ENCODE results near the gene FBXW4.

GRCh38 chr10:101668566-101668965 lies 26.4 kb downstream of the FBXW4 start:
- TF ChIP-seq, protein P1, sequence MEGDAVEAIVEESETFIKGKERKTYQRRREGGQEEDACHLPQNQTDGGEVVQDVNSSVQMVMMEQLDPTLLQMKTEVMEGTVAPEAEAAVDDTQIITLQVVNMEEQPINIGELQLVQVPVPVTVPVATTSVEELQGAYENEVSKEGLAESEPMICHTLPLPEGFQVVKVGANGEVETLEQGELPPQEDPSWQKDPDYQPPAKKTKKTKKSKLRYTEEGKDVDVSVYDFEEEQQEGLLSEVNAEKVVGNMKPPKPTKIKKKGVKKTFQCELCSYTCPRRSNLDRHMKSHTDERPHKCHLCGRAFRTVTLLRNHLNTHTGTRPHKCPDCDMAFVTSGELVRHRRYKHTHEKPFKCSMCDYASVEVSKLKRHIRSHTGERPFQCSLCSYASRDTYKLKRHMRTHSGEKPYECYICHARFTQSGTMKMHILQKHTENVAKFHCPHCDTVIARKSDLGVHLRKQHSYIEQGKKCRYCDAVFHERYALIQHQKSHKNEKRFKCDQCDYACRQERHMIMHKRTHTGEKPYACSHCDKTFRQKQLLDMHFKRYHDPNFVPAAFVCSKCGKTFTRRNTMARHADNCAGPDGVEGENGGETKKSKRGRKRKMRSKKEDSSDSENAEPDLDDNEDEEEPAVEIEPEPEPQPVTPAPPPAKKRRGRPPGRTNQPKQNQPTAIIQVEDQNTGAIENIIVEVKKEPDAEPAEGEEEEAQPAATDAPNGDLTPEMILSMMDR (IDR thresholded peaks at IDR 0.05): no peak
- TF ChIP-seq EP300 (IDR thresholded peaks at IDR 0.05) (no peak), POLR2A (IDR thresholded peaks at IDR 0.05) (no peak), POLR2AphosphoS5 (IDR thresholded peaks at IDR 0.05) (no peak)

Data from stomach (tissue), 4 donors.